Activated naive CD4-positive, alpha-beta T cell treated with anti-CD3 and anti-CD28 coated beads for 36 hours (primary cell): ENCODE measurements around the gene CAMK1D. TPM values are rescaled to one million over a fixed set of nuclear protein-coding genes. Genes with fewer than 3 reads are reported as not detected.
A peak's percentile ranks its signal among the peaks of the same experiment; 100 is the strongest.
"Not testable (repeated sequence)": the region's sequence is repeated elsewhere in the genome, so short reads cannot be mapped to it uniquely, and the experiment has no call there.

Source experiments
- CTCF ChIA-PET: fragments of 350-600 bp; sonication (Branson Sonifier 250); formaldehyde crosslinking; loops from one replicate; lab custom pipeline; 2021; ENCODE audit warnings: antibody characterized with exemption; lab: Charles Lee
- DNase-seq: peaks from one replicate; pipeline ENCODE4 v3.0.0-alpha.2; 2020
- H3K27ac Mint-ChIP-seq: one replicate; pipeline ENCODE4 v1.8.0; 2021; ENCODE audit warnings: mild to moderate bottlenecking, mixed read lengths
- H3K27me3 Mint-ChIP-seq: one replicate; pipeline ENCODE4 v1.8.0; 2021; ENCODE audit warnings: low read depth, mixed read lengths
- H3K36me3 Mint-ChIP-seq: one replicate; pipeline ENCODE4 v1.8.0; 2021; ENCODE audit warnings: low read depth, mixed read lengths
- H3K4me1 Mint-ChIP-seq: one replicate; pipeline ENCODE4 v1.8.0; 2021; ENCODE audit warnings: low read depth, mixed read lengths
- H3K4me3 Mint-ChIP-seq: one replicate; pipeline ENCODE4 v1.8.0; 2021; ENCODE audit warnings: mild to moderate bottlenecking, moderate library complexity, mixed read lengths
- H3K9me3 Mint-ChIP-seq: one replicate; pipeline ENCODE4 v1.8.0; 2021; ENCODE audit warnings: mixed read lengths
- intact Hi-C: fragments of 100-400 bp; cut with micrococcal nuclease; formaldehyde crosslinking; loops from one replicate; pipeline ENCODE4 v1.15.1; 2023
- total RNA-seq, 2 experiments: library from RNA; stranded (reverse); gene quantifications; one replicate each; pipeline ENCODE4 v1.2.3, GENCODE V29; 2021

The CAMK1D gene
- total RNA-seq, 2 experiments from 2014 or later = 9.5 to 11.3 TPM

DNA sequence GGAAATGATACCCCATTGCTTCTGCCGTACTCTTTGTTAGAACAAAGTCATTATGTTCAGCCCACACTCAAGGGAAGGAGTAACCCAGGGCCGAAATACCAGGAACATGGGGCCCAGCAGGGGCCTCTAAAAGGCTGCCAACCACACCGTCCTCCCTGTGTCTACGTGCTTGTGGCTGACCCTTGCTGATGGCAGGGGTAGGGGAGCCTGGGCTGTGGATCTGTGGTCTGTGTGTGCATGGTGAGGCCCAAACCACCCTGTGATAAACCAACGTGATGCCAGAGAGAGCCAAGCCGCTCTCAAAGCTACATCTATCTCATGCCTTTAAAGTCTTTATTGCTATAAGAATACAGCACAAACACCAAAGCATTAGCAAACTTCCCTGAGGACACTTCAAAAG is 493.0 kb downstream of the CAMK1D start:
- H3K9me3 Mint-ChIP-seq = no peaks in the 10 kb centered on the region
- H3K27me3 Mint-ChIP-seq = no peaks in the 10 kb centered on the region
- DNase-seq = no peak
- H3K4me1 Mint-ChIP-seq = no peaks in the 10 kb centered on the region
- no peaks in the 10 kb centered on the region for H3K36me3 Mint-ChIP-seq
- intact Hi-C loops = no loop called here
- H3K27ac Mint-ChIP-seq = no peak overlapping the region
- CTCF ChIA-PET = no interaction called here
- H3K4me3 Mint-ChIP-seq = no peak overlapping the region

DNA sequence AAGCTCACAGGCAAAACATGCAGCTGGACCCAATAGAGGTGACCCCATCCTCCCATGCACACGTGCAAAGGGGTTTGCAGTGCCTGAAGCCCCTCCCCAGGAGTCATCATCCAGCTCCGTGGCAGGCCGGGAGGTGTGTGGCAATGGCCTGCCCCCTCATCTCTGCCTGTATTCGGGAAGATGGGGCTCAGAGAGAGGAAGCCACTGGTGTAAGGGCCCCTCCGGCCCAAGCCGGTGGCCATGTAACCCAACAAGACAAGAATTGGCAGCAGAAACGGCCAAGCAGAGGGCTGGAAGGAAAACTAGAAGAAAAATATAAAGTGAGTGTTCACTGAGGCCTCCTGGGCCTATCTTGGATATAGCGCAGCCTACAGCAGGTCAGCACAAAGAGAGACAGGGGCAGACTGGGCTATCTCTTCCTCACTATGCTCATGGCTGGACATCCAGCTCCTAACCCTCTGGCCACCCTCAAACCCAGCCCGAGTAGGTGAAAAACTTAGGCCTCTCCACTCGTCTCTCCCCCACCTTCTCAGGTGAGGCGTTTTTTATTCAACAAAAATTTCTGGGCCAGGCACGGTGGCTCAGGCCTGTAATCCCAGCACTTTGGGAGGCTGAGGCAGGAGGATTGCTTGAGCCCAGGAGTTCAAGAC is 494.1 kb downstream of the CAMK1D start:
- Mint-ChIP-seq H3K9me3 (no peaks in the 10 kb centered on the region), H3K27ac (no peak overlapping the region), H3K4me3 (no peak overlapping the region), H3K27me3 (no peaks in the 10 kb centered on the region), H3K36me3 (no peaks in the 10 kb centered on the region), H3K4me1 (no peaks in the 10 kb centered on the region)
- intact Hi-C loops = no loop called here
- DNase-seq = no peak
- CTCF ChIA-PET = interaction anchor here (0.6 kb wide), 1 partner anchor 460 kb away, joined by 3 read pairs; no protein-coding TSS in a partner anchor

DNA sequence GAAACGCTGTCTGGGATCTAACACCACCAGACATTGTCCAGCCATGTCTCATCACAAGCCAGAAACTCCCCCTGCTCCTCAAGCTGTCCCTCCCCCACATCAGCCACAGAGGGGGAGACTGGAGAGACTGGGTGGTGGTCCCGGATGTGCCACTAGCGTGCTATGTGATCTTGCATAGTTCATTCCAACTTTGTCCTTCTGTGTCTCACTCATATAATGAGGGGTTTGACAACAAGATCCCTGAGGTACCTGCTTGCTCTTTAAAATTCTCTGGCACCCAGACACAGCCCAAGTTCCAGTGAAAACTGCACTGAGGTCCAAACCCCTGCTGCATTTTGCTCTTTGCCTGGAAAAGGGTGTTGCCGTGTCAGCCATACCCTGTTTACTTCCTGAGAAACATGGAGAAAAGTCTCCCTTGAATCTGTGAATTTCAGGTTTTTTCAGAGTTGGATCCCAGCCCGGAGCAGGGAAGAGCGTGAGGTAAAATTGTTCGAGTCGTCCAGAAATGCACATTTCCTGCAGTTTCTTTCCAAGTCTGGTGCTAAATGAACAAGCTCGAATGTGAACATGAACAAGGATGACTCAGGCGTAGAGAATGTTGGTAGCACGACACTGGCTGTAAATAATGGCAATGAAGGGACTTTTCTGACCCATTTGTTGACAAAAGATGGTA is 495.6 kb downstream of the CAMK1D start:
- Mint-ChIP-seq H3K4me1 (peaks cover 3% of the 10 kb centered on the region), H3K36me3 (no peaks in the 10 kb centered on the region), H3K27ac (no peak overlapping the region), H3K27me3 (peaks cover 5% of the 10 kb centered on the region), H3K4me3 (no peak overlapping the region), H3K9me3 (no peaks in the 10 kb centered on the region)
- intact Hi-C loops = no loop called here
- DNase-seq = no peak
- CTCF ChIA-PET = no interaction called here

DNA sequence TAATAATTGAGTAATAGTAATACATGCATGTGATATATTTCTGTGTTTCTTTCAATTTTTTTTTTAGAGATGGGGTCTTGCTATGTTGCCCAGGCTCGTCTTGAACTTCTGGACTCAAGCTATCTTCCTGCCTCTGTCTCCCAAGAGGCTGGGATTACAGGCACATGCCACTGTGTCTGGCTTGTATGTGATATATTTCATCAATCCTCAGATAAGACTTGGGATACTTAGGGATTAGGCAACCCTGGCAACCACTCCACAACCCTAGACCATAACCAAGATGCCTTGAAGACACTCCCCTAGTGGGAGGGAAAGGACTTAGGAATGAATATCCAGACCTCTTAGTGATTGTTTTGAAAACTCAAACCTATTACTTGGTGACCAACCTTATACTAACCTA is 497.4 kb downstream of the CAMK1D start:
- H3K36me3 Mint-ChIP-seq = no peaks in the 10 kb centered on the region
- no peak overlapping the region for H3K27ac Mint-ChIP-seq
- DNase-seq = no peak
- H3K9me3 Mint-ChIP-seq = no peaks in the 10 kb centered on the region
- CTCF ChIA-PET = interaction anchor here (0.7 to 1.0 kb wide), 3 partner anchors 79 to 191 kb away, joined by 3 to 4 read pairs (median 4); no protein-coding TSS in a partner anchor
- H3K27me3 Mint-ChIP-seq = peaks cover 5% of the 10 kb centered on the region
- intact Hi-C loops = no loop called here
- H3K4me3 Mint-ChIP-seq = no peak overlapping the region
- peaks cover 3% of the 10 kb centered on the region for H3K4me1 Mint-ChIP-seq

DNA sequence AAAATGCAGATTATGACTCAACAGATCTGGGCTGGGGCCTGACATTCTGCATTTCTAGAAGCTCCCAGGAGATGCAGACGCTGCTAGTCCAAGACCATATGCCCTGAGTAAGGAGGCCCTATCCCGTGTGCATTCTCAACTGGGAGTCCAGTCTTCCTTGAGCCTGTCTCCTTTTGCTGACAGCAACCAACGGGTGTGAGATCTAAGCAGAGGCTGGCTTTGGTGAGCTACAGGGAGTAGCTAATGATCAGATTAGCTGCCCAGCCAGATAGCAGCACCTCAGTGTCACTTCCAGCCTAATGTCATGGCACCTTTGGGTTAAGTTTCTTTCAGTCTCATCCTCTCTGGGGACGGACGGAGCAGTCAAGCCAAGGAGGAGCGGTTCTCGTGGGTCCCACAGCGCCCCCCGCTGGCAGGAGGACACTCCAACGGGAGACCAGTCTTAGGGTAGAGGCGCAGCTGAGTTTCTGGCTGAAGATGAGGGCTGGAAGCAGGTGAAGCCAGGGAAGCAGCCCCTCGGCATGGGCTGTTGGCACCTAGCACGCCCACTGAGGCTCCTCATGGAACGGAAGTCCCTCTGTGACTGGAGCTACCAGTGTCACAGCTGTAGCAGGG is 498.1 kb downstream of the CAMK1D start:
- CTCF ChIA-PET = interaction anchor here (1.0 kb wide), 1 partner anchor 84 kb away, joined by 4 read pairs; no protein-coding TSS in a partner anchor
- Mint-ChIP-seq H3K27ac (no peak overlapping the region), H3K4me3 (no peak overlapping the region), H3K27me3 (peaks cover 7% of the 10 kb centered on the region), H3K36me3 (no peaks in the 10 kb centered on the region), H3K9me3 (no peaks in the 10 kb centered on the region), H3K4me1 (peaks cover 3% of the 10 kb centered on the region)
- DNase-seq = peak; percentile 25
- intact Hi-C loops = no loop called here

DNA sequence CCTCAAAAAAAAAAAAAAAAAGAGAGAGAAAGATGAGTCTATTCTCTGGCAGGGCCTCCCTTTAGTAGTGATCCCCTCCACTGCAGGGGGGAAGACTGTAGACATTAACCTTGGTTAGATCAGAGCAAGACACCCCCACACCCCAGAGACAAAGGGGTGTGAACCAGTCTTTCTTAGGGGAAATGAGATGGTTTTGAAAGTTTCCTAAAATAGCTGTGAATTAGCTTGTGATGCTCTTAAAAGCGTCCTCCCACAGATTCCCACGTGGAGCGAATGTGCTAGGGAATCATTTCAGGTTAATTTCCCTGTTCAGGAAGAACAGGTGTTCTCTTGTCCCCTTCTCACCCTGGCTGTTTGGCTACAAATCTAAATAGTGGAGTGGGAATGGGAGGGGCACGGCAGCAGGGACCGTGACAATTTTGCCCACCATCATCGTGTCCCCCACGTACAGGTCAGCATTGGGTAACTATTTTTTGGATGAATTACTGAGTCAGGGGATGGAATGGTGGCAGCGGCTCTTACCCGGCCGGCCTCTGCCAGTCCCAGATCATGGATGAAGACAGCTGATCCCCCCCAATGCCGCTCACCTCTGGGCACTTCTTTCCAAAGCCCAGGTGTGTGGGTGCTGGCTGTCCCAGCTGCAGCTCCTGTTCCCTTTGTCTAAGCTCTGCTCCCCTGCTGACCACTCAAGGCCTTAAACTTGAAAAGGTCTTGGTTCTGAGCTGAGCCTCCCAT is 499.3 kb downstream of the CAMK1D start:
- Mint-ChIP-seq H3K4me3 (no peak overlapping the region), H3K9me3 (no peaks in the 10 kb centered on the region), H3K27me3 (peaks cover 10% of the 10 kb centered on the region), H3K27ac (no peak overlapping the region), H3K36me3 (no peaks in the 10 kb centered on the region), H3K4me1 (peaks cover 3% of the 10 kb centered on the region)
- CTCF ChIA-PET = interaction anchor here (0.9 to 1.1 kb wide), 2 partner anchors 67 to 84 kb away, joined by 3 read pairs; no protein-coding TSS in a partner anchor
- DNase-seq = no peak
- intact Hi-C loops = no loop called here

DNA sequence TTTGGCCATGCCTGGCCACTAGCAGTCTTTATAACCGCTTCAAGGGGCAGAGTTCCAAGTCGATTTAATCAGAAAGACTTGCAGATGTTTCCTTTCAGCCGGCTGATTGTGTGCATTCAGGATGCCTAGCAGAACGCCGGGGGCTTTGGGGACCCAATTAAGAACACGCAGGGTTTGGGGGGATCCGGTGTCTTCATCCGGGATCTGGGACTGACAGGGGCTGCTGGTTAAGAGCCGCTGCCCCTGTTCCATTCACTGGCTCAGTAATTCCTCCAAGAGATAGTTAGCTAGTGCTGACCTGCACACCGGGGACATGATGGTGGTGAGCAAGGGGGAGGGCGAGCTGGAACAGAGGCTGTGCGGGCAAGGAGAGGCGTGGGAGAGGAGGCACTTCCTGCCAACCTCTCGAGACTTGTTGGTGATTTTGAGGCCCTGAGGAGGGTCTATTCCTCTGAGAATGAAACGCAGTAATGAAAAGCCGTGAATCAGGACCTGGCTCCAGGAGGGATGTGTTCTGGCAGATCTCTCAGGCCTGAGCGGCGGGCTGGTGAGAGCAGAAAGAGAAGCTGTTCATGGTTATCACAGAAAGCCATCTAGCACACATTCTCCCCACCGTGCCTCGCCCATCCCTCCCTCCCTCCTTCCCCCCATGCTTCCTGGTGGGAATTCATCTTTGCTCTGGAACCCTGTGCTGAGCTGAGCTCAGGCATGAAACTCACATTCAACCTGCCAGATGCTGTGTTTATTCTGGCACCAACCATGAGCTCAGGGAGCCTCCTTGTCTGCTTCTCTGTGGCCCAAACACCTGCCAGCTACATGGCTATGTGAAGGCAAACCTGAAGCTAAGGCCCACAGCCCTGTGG is 500.2 kb downstream of the CAMK1D start:
- CTCF ChIA-PET = interaction anchor here (0.6 to 0.7 kb wide), 2 partner anchors 13 to 26 kb away, joined by 3 read pairs; no protein-coding TSS in a partner anchor
- Mint-ChIP-seq H3K4me3 (no peak overlapping the region), H3K36me3 (no peaks in the 10 kb centered on the region), H3K9me3 (no peaks in the 10 kb centered on the region), H3K27me3 (peaks cover 11% of the 10 kb centered on the region), H3K4me1 (peaks cover 3% of the 10 kb centered on the region), H3K27ac (no peak overlapping the region)
- peak; percentile 7 for DNase-seq
- intact Hi-C loops = no loop called here

DNA sequence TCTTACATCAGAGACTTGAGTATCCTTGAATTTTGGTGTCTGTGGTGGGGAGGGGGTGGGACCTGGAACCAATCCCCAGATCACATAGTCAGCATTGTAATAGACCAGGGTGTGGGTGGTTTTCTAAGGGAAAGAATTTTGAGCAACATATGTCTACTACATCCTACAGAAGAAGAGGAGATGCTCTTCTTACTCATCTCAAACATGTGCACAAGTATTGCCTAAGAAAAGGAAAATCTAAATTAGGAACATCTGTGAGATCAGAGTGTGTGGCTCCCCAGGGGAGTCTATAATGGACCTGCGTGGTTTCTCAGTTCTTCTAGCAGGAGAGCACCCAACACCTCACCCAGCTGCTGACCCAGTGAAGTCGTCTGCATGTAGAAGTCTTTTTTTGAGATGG is 503.3 kb downstream of the CAMK1D start:
- CTCF ChIA-PET = no interaction called here
- Mint-ChIP-seq H3K4me1 (peaks cover 3% of the 10 kb centered on the region), H3K9me3 (peaks cover 1% of the 10 kb centered on the region), H3K36me3 (no peaks in the 10 kb centered on the region), H3K4me3 (no peak overlapping the region), H3K27me3 (peaks cover 19% of the 10 kb centered on the region), H3K27ac (no peak overlapping the region)
- no peak for DNase-seq
- intact Hi-C loops = no loop called here

DNA sequence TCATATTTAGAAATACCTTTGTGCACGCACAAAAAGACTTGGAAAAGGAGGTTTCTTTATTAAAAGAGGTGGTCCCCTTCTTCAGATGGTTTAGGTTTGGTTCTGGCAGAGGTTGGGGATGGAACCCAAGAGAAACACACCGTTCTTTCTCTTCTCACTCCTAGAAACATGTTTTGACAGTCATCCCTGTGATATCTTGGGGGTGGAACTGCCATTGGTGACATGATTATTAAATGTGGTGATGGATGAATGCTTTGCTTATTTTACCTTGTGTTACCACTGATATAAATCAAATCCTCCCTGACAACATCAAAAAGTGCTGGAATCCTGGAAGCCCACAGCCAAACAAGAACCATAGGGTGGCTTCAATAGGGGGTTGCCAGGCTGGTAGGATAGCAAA is 505.6 kb downstream of the CAMK1D start:
- intact Hi-C loops = no loop called here
- Mint-ChIP-seq H3K27ac (no peak overlapping the region), H3K27me3 (peaks cover 26% of the 10 kb centered on the region), H3K36me3 (no peaks in the 10 kb centered on the region), H3K9me3 (peaks cover 1% of the 10 kb centered on the region), H3K4me3 (no peak overlapping the region), H3K4me1 (no peaks in the 10 kb centered on the region)
- CTCF ChIA-PET = no interaction called here
- no peak for DNase-seq

DNA sequence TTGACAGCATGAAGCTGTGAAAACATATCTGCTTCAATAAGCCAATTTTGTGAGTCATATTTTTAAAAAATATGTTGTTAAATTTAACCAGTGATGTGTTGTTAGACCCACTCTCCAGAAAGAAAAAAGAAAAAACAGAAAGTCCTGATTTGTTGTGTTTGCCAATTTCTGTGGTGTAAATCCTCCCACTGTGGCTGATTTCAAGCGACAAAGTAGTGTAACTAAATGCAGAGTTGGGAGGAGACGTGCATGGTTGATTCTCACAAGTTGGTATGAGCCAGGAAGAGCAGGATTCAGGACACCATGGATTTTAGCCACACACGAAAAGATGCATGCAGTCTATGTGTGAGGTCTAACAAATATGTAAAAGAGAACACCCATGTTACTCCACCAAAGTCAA is 513.1 kb downstream of the CAMK1D start:
- CTCF ChIA-PET = interaction anchor here (0.8 kb wide), 1 partner anchor 13 kb away, joined by 3 read pairs; no protein-coding TSS in a partner anchor
- H3K36me3 Mint-ChIP-seq = no peaks in the 10 kb centered on the region
- intact Hi-C loops = no loop called here
- no peaks in the 10 kb centered on the region for H3K9me3 Mint-ChIP-seq
- H3K27ac Mint-ChIP-seq = no peak overlapping the region
- peaks cover 14% of the 10 kb centered on the region for H3K27me3 Mint-ChIP-seq
- H3K4me3 Mint-ChIP-seq = no peak overlapping the region
- H3K4me1 Mint-ChIP-seq = no peaks in the 10 kb centered on the region
- no peak for DNase-seq

DNA sequence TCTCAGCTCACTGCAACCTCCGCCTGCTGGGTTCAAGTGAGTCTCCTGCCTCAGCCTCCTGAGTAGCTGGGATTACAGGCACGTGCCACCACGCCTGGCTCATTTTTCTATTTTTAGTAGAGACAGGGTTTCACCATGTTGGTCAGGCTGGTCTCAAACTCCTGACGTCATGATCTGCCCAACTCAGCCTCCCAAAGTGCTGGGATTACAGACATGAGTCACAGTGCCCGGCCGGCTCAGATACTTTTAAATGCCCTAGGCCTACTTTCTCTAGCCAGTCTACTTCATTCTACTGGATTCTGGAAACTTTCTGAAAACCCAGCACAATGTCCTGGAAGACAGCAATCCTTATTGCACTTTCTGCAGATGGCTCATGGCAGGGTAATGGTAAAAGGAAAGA is 516.2 kb downstream of the CAMK1D start:
- H3K36me3 Mint-ChIP-seq, CTCF ChIA-PET, intact Hi-C loops, H3K27ac Mint-ChIP-seq, H3K4me1 Mint-ChIP-seq, H3K27me3 Mint-ChIP-seq, DNase-seq, H3K4me3 Mint-ChIP-seq, H3K9me3 Mint-ChIP-seq: not testable (repeated sequence)
